H1 (cell line): ENCODE results near the gene RAB22A. TPM values are rescaled to one million over a fixed set of nuclear protein-coding genes. Genes with fewer than 3 reads are reported as not detected.

ENCODE experiments used
- CTCF ChIA-PET: fragments of 300-600 bp; sonication (Branson Sonifier 250); formaldehyde crosslinking; loops from one replicate; lab custom pipeline; 2021; ENCODE audit not compliant: partially characterized antibody; lab: Charles Lee
- POLR2A ChIA-PET: fragments of 300-600 bp; sonication (Branson Sonifier 250); formaldehyde crosslinking; loops from one replicate; lab custom pipeline; 2021; ENCODE audit warnings: inconsistent platforms; ENCODE audit not compliant: partially characterized antibody; lab: Charles Lee
- DNase-seq, 2 experiments: peaks; one replicate each; pipeline versions ENCODE4 v3.0.0 to v3.0.0-alpha.2; 2010 to 2022; ENCODE audit warnings: low spot score in 2 of 2, low read depth in 1 of 2, mixed read lengths in 1 of 2
- FAIRE-seq: peaks from 2 replicates; lab custom pipeline; 2011; peaks lifted over from hg19 to GRCh38; lab: Jason Lieb, UNC
- H2AFZ ChIP-seq: 2 replicates; pipeline ENCODE4 v1.8.1; 2012; ENCODE audit warnings: low read length, inconsistent platforms
- H2AK5ac ChIP-seq: 2 replicates; pipeline ENCODE4 v1.6.1; 2013; ENCODE audit warnings: low read depth, low read length
- H2BK120ac ChIP-seq: replicated peaks from 2 replicates; pipeline ENCODE3; 2013; ENCODE audit warnings: low read depth, low read length, inconsistent platforms
- H2BK12ac ChIP-seq: 2 replicates; pipeline ENCODE4 v1.6.1; 2013; ENCODE audit warnings: low read depth, low read length
- H2BK15ac ChIP-seq: 2 replicates; pipeline ENCODE4 v1.6.1; 2013; ENCODE audit warnings: low read length
- H2BK20ac ChIP-seq: 2 replicates; pipeline ENCODE4 v1.6.1; 2013; ENCODE audit warnings: low read length
- H2BK5ac ChIP-seq: 2 replicates; pipeline ENCODE4 v1.6.1; 2013; ENCODE audit warnings: low read depth, low read length
- H3K14ac ChIP-seq: 2 replicates; pipeline ENCODE4 v1.6.1; 2013; ENCODE audit warnings: inconsistent platforms; ENCODE audit not compliant: insufficient read length
- H3K18ac ChIP-seq: 2 replicates; pipeline ENCODE4 v1.6.1; 2013; ENCODE audit warnings: low read length; ENCODE audit errors: extremely low read depth
- H3K23ac ChIP-seq: 2 replicates; pipeline ENCODE4 v1.6.1; 2013; ENCODE audit warnings: inconsistent platforms; ENCODE audit not compliant: insufficient read length
- H3K23me2 ChIP-seq: 2 replicates; pipeline ENCODE4 v1.6.1; 2013; ENCODE audit warnings: low read depth, low read length
- H3K27ac ChIP-seq: 2 replicates; pipeline ENCODE4 v1.6.1; 2011; ENCODE audit warnings: low read depth, low read length, inconsistent platforms
- H3K27me3 ChIP-seq, 4 experiments: replicated peaks in 1 of 4; 1 replicate in 1 of 4; 2 replicates in 3 of 4; pipeline versions ENCODE4 v1.6.1 to v1.8.1; 2011 to 2013; ENCODE audit warnings: low read length in 3 of 4, mild to moderate bottlenecking in 3 of 4, inconsistent platforms in 2 of 4, mixed read lengths in 2 of 4, moderate library complexity in 1 of 4; ENCODE audit not compliant: control insufficient read depth in 3 of 4, insufficient read depth in 3 of 4; ENCODE audit errors: extremely low read depth in 1 of 4
- H3K36me3 ChIP-seq, 4 experiments: 2 replicates each; pipeline versions ENCODE4 v1.6.1 to v1.8.1; 2011 to 2013; ENCODE audit warnings: mild to moderate bottlenecking in 4 of 4, low read length in 3 of 4, moderate library complexity in 2 of 4, control low read depth in 1 of 4, inconsistent platforms in 1 of 4; ENCODE audit not compliant: insufficient read depth in 4 of 4, control insufficient read depth in 2 of 4
- H3K4ac ChIP-seq: replicated peaks from 2 replicates; pipeline ENCODE3; 2013; ENCODE audit warnings: low read length, low read depth, mixed read lengths, inconsistent platforms; ENCODE audit not compliant: insufficient read length
- H3K4me1 ChIP-seq, 4 experiments: replicated peaks in 1 of 4; 1 replicate in 1 of 4; 2 replicates in 3 of 4; pipeline versions ENCODE4 v1.6.1 to v1.8.1; 2011 to 2013; ENCODE audit warnings: low read length in 3 of 4, inconsistent platforms in 2 of 4, mixed read lengths in 1 of 4; ENCODE audit not compliant: insufficient read depth in 4 of 4, control insufficient read depth in 3 of 4
- H3K4me2 ChIP-seq, 2 experiments: 2 replicates each; pipeline versions ENCODE4 v1.6.1 to v1.8.1; 2011 to 2013; ENCODE audit warnings: low read depth in 2 of 2, low read length in 2 of 2, control low read depth in 1 of 2, inconsistent platforms in 1 of 2, mild to moderate bottlenecking in 1 of 2; ENCODE audit not compliant: insufficient read depth in 1 of 2
- H3K4me3 ChIP-seq, 4 experiments: fragments of 200-600, 300-600 bp in 1 of 4; sonication (generic), shearing (Covaris generic), sonication (Bioruptor Twin) in 1 of 4; 2 replicates each; pipeline versions ENCODE4 v1.5.1 to v1.8.1; 2011 to 2016; ENCODE audit warnings: low read length in 4 of 4, low read depth in 3 of 4, control low read depth in 2 of 4, inconsistent platforms in 2 of 4, mild to moderate bottlenecking in 2 of 4, mixed read lengths in 1 of 4, moderate library complexity in 1 of 4; ENCODE audit not compliant: insufficient read depth in 2 of 4; ENCODE audit errors: extremely low read depth in 1 of 4
- H3K56ac ChIP-seq: replicated peaks from 2 replicates; pipeline ENCODE3; 2013; ENCODE audit warnings: low read depth, mild to moderate bottlenecking, mixed read lengths, low read length, inconsistent platforms; ENCODE audit not compliant: insufficient read length
- H3K79me1 ChIP-seq: 2 replicates; pipeline ENCODE4 v1.6.1; 2013; ENCODE audit warnings: low read depth, low read length, control low read depth
- H3K79me2 ChIP-seq, 2 experiments: 2 replicates each; pipeline versions ENCODE4 v1.6.1 to v1.8.1; 2012 to 2013; ENCODE audit warnings: low read length in 2 of 2, mild to moderate bottlenecking in 2 of 2, inconsistent platforms in 1 of 2; ENCODE audit not compliant: insufficient read depth in 2 of 2, control insufficient read depth in 1 of 2
- H3K9ac ChIP-seq, 4 experiments: replicated peaks in 1 of 4; 1 replicate in 1 of 4; 2 replicates in 3 of 4; pipeline versions ENCODE4 v1.6.1 to v1.8.1; 2011 to 2013; ENCODE audit warnings: low read depth in 3 of 4, low read length in 3 of 4, control low read depth in 2 of 4, mild to moderate bottlenecking in 2 of 4, moderate library complexity in 2 of 4, inconsistent platforms in 1 of 4; ENCODE audit errors: extremely low read depth in 1 of 4
- H3K9me3 ChIP-seq, 2 experiments: 2 replicates each; pipeline versions ENCODE4 v1.6.1 to v1.8.1; 2012 to 2013; ENCODE audit warnings: mild to moderate bottlenecking in 2 of 2, moderate library complexity in 2 of 2, control low read depth in 1 of 2, inconsistent platforms in 1 of 2, low read depth in 1 of 2, low read length in 1 of 2, mixed read lengths in 1 of 2; ENCODE audit not compliant: insufficient read depth in 2 of 2
- H4K20me1 ChIP-seq, 2 experiments: replicated peaks in 1 of 2; 2 replicates each; pipeline versions ENCODE3 to v1.8.1; 2011 to 2013; ENCODE audit warnings: inconsistent platforms in 2 of 2, low read length in 2 of 2, mild to moderate bottlenecking in 1 of 2; ENCODE audit not compliant: insufficient read depth in 2 of 2, control insufficient read depth in 1 of 2
- H4K5ac ChIP-seq: 2 replicates; pipeline ENCODE4 v1.6.1; 2013; ENCODE audit warnings: low read length, low read depth, mixed read lengths, inconsistent platforms; ENCODE audit not compliant: insufficient read length
- H4K8ac ChIP-seq: 2 replicates; pipeline ENCODE4 v1.8.0; 2013; ENCODE audit warnings: mild to moderate bottlenecking, moderate library complexity, low read length, inconsistent platforms; ENCODE audit not compliant: insufficient read depth; ENCODE audit errors: extremely low read depth
- H4K91ac ChIP-seq: replicated peaks from 2 replicates; pipeline ENCODE3; 2013; ENCODE audit warnings: low read length, mixed read lengths, inconsistent platforms; ENCODE audit not compliant: insufficient read length
- BRCA1 ChIP-seq: IDR thresholded peaks from 2 replicates; pipeline ENCODE4 v1.6.1; 2012; ENCODE audit warnings: low read depth, low read length, improper control_type of control experiment
- CBX5 ChIP-seq: fragments of 300-800, 300-1000 bp; sonication (generic); IDR thresholded peaks from 2 replicates; pipeline ENCODE4 v1.7.1; 2016; ENCODE audit warnings: antibody characterized with exemption, low read length, low read depth
- EGR1 ChIP-seq: IDR thresholded peaks from 2 replicates; pipeline ENCODE4 v1.6.1; 2011; ENCODE audit warnings: low read depth, low read length, borderline replicate concordance
- EP300 ChIP-seq, 2 experiments: IDR thresholded peaks; 1 replicate in 1 of 2; 2 replicates in 1 of 2; pipeline ENCODE4 v1.6.1; 2011 to 2012; ENCODE audit warnings: low read depth in 2 of 2, low read length in 2 of 2, mild to moderate bottlenecking in 2 of 2, borderline replicate concordance in 1 of 2, inconsistent platforms in 1 of 2, moderate library complexity in 1 of 2
- NRF1 ChIP-seq: IDR thresholded peaks from 2 replicates; pipeline ENCODE4 v1.6.1; 2011; ENCODE audit warnings: mild to moderate bottlenecking, low read depth, low read length, improper control_type of control experiment
- POU5F1 ChIP-seq: IDR thresholded peaks from 2 replicates; pipeline ENCODE4 v1.6.1; 2011; ENCODE audit warnings: low read depth, mild to moderate bottlenecking, low read length, moderate library complexity
- RXRA ChIP-seq: IDR thresholded peaks from 2 replicates; pipeline ENCODE4 v1.6.1; 2011; ENCODE audit warnings: low read depth, mild to moderate bottlenecking, low read length, moderate library complexity; ENCODE audit not compliant: insufficient read depth
- SIN3A ChIP-seq, 2 experiments: IDR thresholded peaks in 1 of 2; conservative IDR thresholded peaks in 1 of 2; 2 replicates each; pipeline ENCODE4 v1.6.1; 2011 to 2012; ENCODE audit warnings: low read length in 2 of 2, improper control_type of control experiment in 1 of 2, low read depth in 1 of 2, mild to moderate bottlenecking in 1 of 2
- TCF12 ChIP-seq: IDR thresholded peaks from 2 replicates; pipeline ENCODE4 v1.6.1; 2011; ENCODE audit warnings: low read depth, mild to moderate bottlenecking, low read length
- WGBS, 2 experiments: shearing (Covaris generic) in 1 of 2; methylation state at CpG; one replicate each; pipeline versions ENCODE4 v1.1.6 to v1.1.7; 2013 to 2015; ENCODE audit warnings: low lambda C conversion rate in 2 of 2, mixed read lengths in 2 of 2, inconsistent platforms in 1 of 2, low coverage in 1 of 2, missing lambda C conversion rate in 1 of 2; ENCODE audit not compliant: insufficient replicate concordance in 2 of 2, insufficient coverage in 1 of 2, insufficient read length in 1 of 2; ENCODE audit errors: extremely low coverage in 1 of 2, missing lambda C conversion rate in 1 of 2; 5-methylcytosine and 5-hydroxymethylcytosine counted together
- polyA plus RNA-seq, 7 experiments: library from polyadenylated mRNA; depleted of rRNA in 3 of 7; stranded (reverse) in 5 of 7; unstranded in 2 of 7; fragments of >200 nt in 5 of 7; fragments of 200-250 nt in 2 of 7; gene quantifications; 1 replicate in 5 of 7; 2 replicates in 1 of 7; 4 replicates in 1 of 7; pipeline versions ENCODE4 v1.2.1 to v1.2.3, GENCODE V29; 2011 to 2013; ENCODE audit warnings: missing spikeins in 2 of 7, mixed read lengths in 2 of 7
- total RNA-seq: library from RNA; stranded (reverse); fragmentation: NEBNext Ultra II Directional; extraction: Animal tissue kit (Norgen Biotek cat#: 25700); gene quantifications from 2 replicates; pipeline ENCODE4 v1.2.1, GENCODE V29; 2021

The RAB22A gene
- total and polyA plus RNA-seq, 2 of the 8 experiments (the other 6 are each of a cell fraction or from before 2014, with no cell fraction given), result 3.1 to 6.6 TPM

DNA sequence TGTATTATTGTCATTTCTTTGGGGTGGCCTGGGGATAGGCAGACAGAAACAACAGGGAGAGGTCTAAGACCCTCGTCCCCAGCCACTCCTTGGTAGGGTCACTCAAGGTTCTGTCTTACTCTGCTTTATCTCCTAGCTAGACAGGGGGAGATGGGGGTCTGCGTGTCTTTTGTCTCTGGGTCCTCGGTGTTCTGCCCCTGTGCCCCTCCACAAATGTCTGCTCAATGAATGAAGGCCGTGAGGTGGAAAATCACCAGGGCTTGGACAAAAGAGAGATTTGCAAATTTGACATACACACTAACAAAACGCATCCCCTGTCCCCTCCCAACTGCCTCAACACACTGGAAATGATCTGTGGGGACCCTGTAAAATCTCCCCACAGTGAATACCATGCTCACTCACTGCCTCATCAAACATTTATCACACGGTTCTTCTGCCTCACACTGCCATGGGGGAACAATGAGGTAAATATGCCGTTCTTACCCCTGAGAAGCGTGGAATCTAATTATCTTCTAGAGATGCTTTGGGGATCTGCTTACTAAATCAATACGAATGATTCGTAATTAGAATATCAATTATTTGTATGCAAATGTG lies 66.3 kb downstream of the RAB22A start:
- peak overlapping the region; percentile 32; the same call in 1 of the 2 replicates for H3K27ac ChIP-seq
- 0 out of 2 replicates have a peak overlapping the region, but pooled peaks have one; percentile 12 for H2AFZ ChIP-seq
- peak overlapping the region; percentile 72; the same call in 1 of the 2 replicates for H3K18ac ChIP-seq
- peak overlapping the region in 1 of 4 experiments; percentile 29; a peak in 1 of 7 replicates for H3K9ac ChIP-seq
- peak overlapping the region; percentile 38 for H4K91ac ChIP-seq
- no peak overlapping the region for H2AK5ac ChIP-seq
- H3K4ac ChIP-seq, result no peak overlapping the region
- DNase-seq (no peak), FAIRE-seq (no peak)
- H2BK120ac ChIP-seq, result peak overlapping the region; percentile 75
- ChIA-PET CTCF (interaction anchor here (1.2 to 1.3 kb wide), 2 partner anchors 13 to 15 kb away, joined by 3 to 5 read pairs; partner anchors contain the start of gene VAPB), POLR2A (interaction anchor here (0.6 to 2.3 kb wide), 6 partner anchors 9 to 73 kb away, joined by 3 to 12 read pairs (median 3); partner anchors contain the start of gene VAPB)
- peak overlapping the region; percentile 77; the same call in 1 of the 2 replicates for H2BK12ac ChIP-seq
- peak overlapping the region; percentile 22 to 46 (median 27); a peak in 7 of 8 replicates for H3K4me3 ChIP-seq
- H4K5ac ChIP-seq, result peak overlapping the region; percentile 35
- peaks cover 5% of the 10 kb centered on the region; the same call in 1 of the 2 replicates for H3K23me2 ChIP-seq
- no peaks in the 10 kb centered on the region for H3K36me3 ChIP-seq
- H3K56ac ChIP-seq, result no peak overlapping the region
- no peak overlapping the region for H3K14ac ChIP-seq
- 0 out of 2 replicates have a peak overlapping the region, but pooled peaks have one; percentile 6 for H2BK15ac ChIP-seq
- H2BK20ac ChIP-seq, result peak overlapping the region; percentile 74; the same call in 1 of the 2 replicates
- H3K27me3 ChIP-seq, result no peaks in the 10 kb centered on the region
- TF ChIP-seq BRCA1, result no peak
- no peak for TF ChIP-seq NRF1
- no peak for TF ChIP-seq POU5F1
- no peak for TF ChIP-seq CBX5
- TF ChIP-seq RXRA, result no peak
- no peak for TF ChIP-seq SIN3A (conservative IDR thresholded peaks at IDR 0.05 in 1 of 2, IDR thresholded peaks at IDR 0.05 in 1 of 2; ENCODE audit: low read depth in 1 of 2, low read length in 2 of 2)
- TF ChIP-seq EGR1, result no peak
- TF ChIP-seq TCF12, result no peak
- no peak for TF ChIP-seq EP300 (IDR thresholded peaks at IDR 0.05; ENCODE audit: borderline replicate concordance in 1 of 2, low read depth in 2 of 2, low read length in 2 of 2)
- WGBS, 2 experiments, result 45% methylated on average over 10 of the region's 10 CpGs; no CpG with 5 or more reads in 1 of the 2 experiments
- H3K23ac ChIP-seq, result no peak overlapping the region
- H3K79me1 ChIP-seq, result no peaks in the 10 kb centered on the region
- H3K9me3 ChIP-seq, result peaks cover 3 to 4% of the 10 kb centered on the region in 2 experiments; a peak in 1 of 4 replicates
- peak overlapping the region; percentile 61 to 88 for H3K4me2 ChIP-seq
- H4K8ac ChIP-seq, result no peak overlapping the region
- no peaks in the 10 kb centered on the region for H3K79me2 ChIP-seq
- no peaks in the 10 kb centered on the region for H4K20me1 ChIP-seq
- H2BK5ac ChIP-seq, result peak overlapping the region; percentile 92; the same call in 1 of the 2 replicates
- peaks cover 14 to 28% (median 22%) of the 10 kb centered on the region in 4 experiments for H3K4me1 ChIP-seq
